NCI-H2107 treated with DMSO at 0.1 percent for 48 hours (cell line): ENCODE data around the gene LRRC4C.

Experiments used
- DNase-seq: peaks from one replicate; lab custom pipeline; 2025; ENCODE audit not compliant: unreplicated experiment; lab: John Stamatoyannopoulos, UW

Gene LRRC4C

DNA sequence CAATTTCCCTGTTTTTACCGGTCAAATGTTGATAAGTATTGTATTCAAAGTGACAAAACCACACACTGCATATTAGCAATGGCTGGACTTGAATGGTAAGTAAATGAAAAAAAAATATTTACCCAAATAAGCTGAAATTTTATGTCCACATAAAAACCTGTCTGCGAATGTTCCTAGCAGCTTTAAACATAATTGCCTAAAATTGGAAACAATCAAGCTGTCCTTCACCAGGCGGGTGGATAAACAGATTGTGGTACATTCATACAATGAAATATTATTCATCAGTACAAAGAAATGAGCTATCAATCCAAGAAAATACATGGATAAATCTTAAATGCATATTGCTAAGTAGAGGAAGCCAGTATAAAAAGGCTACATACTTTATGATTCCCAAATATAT, 1067.8 kb downstream of the LRRC4C start:
- DNase-seq: no peak

DNA sequence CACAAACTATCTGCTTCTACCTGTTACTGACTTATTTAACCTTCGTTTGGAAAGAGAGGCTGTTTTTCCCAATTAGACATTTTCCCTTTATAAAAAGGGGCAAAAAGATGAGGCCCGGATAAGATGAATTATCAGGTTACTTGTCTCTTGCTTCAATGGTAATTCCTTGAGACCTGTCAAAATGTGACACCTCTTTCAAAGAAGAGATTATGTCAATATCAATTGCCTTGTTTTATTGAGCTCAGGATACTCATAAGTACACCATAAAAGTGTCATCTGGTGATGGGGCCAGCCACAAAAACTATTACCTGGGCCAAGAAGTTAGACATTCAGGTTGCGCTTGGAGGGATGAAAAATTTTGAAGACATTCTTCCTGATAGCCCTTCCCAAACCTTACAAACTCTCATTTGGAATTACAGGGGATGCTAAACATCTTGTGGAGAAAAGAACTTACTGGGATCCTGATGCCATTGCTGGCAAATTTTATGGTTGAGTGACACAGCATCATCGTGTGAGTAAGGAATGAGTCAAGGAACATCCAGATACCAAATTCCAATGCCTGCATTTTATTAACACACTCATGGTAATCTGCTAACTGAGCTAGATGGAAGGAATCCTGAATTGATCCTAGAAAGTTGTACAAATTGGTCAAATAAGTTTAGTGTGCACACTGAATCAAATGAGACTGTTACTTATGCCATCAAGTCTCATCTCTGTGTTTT, 1071.2 kb downstream of the LRRC4C start:
- no peak for DNase-seq

DNA sequence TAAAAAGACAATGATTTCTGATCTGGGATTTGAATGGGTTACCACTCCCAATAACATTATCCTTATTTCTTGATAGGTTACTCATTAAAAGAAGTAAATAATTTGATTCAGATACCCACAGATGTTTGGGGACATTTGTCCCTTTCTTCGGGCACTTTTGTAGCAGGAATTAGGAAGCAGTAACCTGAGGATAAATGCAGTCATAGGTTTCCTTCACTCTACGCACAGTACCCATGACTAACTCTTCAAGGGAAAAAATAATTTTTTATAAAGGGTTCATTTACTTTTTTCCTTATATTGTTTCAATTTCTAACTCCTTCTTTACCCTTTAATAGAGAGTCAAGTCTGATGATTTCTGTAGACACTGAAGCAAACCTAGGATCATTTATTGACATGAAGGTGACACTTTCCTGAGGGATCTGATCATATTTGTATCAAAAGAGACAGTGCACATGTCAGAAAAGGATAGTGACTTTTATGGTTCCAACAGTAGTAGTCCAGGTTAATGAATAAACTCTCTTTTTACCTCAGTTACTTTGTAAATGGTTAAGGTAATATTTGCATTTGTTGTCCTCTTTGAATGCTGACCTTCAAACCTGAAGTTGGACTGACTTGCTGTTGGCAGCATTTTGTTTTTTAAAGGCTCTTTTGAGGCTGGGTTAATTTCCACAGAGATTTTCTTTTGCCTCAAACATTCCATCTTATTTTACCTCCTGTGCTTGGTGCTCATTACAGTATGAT, 1072.0 kb downstream of the LRRC4C start:
- DNase-seq: no peak

DNA sequence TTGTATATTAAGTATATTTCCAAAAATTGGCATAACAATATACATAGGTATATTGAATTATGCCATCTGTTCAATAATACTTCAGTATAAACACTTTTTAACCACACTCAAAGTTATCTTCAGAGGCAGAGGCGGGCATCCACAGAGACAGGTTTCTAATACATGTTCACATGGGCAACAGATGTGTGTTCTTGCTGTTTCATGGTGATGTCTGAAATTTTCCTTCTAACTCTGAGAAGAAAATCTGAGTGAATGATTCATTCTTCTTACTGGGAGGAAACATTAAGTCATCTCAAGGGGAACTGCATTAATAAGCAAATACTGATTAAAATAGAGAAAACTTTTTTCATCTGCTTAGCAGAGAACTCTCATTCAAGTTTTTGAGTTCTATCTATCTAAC, 1074.5 kb downstream of the LRRC4C start:
- DNase-seq: no peak

DNA sequence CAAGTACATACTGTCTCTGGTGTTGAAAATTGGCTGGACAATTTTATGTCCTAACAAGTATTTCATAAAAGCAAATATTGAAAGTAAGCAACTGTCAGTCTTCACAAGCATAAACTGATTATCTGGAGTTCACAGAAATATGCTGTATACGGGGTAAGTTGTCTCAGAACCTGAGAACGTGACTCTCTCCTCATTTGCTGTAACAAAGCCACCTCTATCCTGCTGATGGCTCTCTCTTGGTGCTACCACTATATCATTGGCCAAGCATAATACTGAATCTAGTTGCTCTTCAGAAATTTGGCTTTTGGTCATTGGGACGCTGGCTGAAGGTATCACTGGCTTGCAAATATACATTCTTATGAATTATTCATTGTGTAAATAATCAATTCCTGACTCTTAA, 1078.0 kb downstream of the LRRC4C start:
- no peak for DNase-seq

DNA sequence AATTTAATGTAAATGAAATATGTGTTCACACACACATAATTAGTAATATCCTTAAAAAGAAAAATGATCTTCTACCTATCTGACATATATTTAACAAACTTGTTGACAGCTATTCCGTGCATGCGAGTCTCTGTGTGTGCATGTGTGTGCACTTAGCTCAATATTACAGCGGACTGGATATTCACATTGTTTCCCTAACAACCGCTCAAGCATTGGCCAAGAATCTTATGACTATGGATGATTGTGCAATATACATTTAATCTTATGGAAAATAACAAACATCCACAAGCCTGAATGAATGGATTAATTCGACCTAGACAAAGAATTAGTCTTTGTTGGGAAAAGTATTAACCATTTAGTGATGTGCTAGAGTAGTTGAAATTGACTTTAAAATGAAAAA, 1078.6 kb downstream of the LRRC4C start:
- DNase-seq: no peak

DNA sequence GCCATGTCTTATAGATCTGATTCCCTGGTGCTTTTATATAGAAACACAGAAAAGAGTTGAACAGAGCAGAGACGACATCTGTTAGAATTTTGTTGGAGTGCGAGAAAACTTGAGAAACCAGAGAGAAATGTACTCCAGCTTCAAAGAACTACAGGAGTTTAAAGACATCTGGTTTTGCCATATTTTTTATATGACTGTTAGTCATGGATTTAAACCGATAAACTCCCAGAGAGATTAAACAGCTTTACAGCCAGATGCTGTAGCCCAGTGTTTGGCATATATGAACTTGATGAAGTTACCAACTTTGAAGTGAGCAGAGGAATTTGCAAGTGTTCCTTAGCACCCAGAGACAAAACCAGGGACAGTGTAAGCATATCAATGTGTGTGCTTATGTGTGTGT, 1083.1 kb downstream of the LRRC4C start:
- no peak for DNase-seq

DNA sequence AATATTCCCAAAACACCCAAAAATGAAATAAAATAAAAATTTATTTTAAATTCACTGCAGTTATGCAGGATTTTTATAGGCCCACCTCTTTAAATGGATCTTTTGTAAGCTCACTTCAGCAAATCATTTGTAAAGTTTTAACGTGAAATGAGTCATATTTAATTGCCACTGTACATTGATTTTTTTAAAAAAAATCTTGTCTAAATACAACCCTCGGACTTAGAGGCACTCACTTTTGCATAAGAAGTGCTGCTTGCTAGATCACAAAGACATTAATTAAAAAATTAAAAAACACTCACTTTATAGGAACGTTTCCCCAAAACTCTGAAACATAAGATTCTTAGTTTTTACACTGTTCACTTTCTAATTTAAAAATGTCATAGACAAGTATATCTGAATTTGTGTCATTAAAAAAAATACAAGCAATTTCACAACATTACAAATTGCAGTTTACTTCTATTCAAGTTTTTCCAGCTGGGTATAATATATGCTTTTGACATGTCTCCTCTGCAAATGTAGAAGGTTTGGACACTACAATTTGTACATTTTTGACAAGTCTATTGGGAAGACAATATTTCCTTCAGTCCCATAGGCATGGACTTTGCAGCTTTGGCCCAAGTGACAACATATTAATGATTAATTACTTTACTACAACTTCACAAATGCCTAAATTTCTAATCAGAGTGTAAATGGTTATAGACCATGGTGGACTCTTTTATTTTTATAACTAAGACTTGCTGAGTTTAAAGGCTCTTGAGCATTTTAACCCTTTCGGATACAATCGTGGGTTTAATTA, 1088.4 kb downstream of the LRRC4C start:
- no peak for DNase-seq

DNA sequence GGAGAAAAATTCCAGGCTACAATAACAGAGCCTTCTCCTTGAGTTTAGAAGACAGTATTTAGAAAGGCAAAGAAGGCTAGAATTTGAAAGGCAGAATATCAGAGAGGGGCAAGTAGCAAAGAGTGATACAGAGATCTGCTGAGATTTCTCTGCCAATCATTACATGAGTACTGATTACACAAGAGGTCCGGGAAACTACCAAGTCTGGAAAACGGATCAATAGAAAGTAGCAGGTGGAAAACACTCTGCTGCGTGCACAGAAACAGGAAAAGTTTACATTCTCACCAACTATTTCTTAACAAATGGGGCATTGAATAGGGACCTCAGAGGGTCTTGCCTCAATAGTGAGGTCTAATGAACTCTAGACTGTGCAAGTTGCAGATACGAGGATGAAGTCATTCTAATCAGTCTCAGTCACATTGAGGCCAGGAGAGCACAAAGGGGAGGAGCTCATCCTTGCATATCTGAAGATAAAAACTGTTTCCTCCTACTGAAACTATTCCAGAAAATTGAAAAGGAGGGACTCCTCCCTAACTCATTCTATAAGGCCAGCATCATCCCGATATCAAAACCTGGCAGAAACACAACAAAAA, 1099.2 kb downstream of the LRRC4C start:
- DNase-seq: no peak

DNA sequence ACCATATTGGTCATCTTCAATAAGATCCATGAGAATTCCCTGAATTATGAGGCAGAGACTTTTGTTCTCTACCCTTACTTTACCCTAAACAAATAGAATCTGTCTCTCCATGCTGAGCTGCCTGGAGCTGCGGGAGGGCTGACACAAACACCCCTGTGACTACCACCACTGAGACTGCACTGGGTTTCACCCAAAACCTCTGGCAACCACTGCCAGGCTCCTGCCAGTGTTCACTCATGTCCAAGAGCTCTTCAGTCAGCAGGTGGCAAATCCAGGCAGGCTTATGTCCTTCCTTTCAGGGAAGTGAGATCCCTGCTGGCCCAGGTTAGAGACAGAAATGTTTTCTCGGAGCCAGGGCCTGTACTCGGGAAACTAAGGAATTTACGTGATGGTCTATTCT, 1105.3 kb downstream of the LRRC4C start:
- DNase-seq: no peak

DNA sequence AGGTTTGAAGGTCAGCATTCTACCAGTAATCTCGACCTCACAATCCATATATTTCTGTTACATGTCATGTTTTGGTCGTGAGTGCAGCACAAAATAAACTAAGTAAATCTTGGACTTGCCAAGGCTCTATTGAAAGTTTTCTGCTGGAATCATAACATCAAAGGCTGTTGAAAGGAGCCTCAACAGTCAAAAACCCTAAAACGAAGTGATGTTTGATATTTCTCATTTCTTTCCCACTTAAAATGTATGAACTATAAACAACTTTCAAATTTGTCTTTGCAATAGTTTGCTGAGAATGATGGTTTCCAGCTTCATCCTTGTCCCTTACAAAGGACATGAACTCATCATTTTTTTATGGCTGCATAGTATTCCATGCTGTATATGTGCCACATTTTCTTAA, 1118.5 kb downstream of the LRRC4C start:
- no peak for DNase-seq

DNA sequence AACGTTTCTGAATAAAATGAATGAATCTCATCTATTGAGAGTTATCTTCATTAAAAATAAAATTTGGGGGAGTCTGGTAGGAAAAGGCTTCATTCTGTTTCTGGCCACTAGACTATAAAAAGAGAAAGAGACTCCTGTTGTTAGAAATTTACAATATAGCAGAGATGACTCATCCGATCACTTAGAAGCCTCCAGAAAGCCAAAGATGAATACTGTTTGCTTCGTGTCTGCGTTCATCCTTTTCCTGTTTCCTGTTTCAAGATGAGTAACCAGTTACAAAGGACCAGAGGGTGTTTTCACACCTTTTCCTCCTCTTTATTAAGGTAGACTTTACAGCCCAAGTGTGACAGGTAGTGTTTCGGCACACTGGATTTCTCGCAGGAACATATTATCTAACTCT, 1120.7 kb downstream of the LRRC4C start:
- DNase-seq: no peak

DNA sequence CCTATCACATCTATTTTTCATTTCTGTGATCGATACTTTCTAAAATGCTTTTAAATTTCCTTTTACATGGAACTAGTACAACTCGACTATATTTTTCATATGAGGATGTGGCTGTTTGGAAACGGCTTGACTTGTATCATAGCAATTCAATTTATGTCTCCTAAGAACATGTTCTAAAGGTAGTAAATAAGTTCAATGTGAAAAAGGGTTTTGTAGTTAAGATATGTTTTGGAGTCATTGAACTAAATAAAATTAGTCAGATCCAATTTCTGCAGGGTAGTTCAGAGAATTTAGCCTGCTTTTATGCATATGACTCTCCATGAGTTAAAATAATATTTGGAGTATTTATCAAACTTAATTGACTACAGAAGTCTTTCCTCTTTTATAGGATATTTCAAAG, 1121.4 kb downstream of the LRRC4C start:
- DNase-seq: no peak

DNA sequence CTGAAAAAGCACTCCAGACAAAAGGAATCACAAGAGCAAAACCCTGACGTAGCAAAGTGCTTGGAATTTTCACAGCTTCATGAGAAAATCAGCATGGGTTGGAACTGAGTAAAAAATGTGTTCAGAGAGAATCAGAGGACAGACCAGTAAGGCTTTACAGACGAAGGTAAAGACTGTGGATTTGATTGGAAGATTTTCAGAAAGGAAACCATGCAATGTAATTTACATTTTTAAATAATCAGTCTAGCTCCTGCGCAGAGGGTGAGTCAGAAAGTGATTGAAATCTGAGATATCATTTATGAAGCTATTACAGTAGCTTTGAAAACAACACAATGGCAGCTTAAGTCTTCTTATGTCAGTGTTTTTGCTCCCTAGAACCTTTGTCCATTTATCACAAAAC, 1122.3 kb downstream of the LRRC4C start:
- no peak for DNase-seq

DNA sequence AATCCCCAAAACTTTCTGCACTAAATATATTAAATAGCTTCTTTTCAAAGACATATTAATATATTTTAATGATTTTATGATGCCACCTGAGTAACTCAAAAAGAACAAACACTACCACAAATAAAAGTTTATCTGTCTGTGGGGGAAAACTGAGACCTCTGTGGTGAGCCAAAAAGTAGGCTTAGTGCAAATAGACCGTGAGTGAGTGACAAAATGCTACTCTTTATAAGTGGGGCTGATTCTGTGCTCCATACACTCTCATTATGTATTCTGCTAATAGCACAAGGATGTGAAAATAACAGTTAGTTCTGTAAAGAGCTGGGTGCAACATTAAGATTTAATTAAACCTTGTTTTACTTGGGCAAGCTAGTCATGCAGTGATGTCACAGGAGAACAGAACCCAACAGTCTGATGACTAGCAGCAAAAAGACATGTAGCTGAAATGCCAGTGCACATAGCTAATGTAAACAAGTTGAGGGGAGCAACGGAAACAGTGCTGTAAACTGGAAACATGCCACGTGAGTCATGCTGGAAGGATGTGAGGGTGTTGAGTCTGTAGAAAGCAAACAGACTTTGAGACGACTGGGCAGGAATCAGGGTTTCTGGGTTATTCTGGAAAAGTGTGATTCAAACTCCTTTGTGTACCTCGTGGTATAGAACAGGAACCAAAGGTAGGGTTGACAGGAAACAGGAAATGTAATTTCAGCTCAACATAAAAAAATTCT, 1130.4 kb downstream of the LRRC4C start:
- no peak for DNase-seq

DNA sequence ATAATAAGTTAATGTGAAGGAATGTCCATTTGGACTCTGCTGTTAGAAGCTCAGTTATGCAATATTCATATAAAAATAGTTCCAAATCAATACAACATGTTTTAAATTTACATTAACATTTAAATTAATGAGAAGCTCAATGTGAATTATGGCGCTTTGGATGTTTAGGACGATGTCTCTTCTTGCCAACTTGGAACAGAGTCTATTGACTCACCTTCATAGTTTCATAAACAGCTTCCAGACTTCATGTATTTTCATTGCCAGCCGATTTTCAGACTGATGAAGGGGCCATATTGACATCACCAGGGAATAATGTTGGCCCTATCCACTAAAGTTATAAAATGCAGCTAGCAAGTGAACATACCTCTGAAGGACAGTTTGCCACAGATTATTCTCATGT, 1136.2 kb downstream of the LRRC4C start:
- no peak for DNase-seq

DNA sequence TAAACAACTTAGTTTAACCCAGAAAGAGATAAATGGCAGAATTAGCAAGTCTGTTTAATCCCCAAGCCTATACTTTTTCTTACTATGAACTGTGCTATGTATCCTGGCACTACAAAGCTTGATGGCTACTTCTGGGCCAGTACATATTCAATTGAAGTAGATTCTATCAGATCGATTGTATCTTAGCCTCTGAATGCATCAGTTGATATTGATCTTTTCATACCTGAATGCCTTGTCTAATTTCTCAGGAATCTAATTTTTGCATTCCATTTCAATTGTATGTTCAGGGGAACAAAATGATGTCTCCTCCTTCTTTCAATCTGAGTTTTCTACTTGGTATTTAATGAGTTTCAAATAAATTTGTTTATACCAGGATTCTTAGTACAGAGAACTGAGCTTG, 1137.9 kb downstream of the LRRC4C start:
- DNase-seq: no peak

DNA sequence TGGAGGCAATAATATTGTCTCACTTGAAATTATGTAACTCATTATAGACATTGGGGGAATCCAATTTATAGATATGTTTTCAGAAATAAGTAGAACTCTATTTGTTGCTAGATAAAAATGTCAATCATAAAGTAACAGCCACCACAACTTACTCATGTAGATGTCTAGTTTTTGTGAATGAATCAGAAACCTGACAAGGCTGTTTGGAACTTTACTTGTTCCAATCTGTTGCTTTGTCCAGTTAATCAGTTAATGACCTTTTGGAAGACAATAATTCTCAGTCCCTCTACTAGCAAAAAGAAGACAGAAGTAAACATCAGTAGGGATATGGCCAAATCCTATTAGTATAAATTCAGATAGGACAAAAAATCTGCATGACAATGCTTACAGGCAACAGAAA, 1143.3 kb downstream of the LRRC4C start:
- no peak for DNase-seq

DNA sequence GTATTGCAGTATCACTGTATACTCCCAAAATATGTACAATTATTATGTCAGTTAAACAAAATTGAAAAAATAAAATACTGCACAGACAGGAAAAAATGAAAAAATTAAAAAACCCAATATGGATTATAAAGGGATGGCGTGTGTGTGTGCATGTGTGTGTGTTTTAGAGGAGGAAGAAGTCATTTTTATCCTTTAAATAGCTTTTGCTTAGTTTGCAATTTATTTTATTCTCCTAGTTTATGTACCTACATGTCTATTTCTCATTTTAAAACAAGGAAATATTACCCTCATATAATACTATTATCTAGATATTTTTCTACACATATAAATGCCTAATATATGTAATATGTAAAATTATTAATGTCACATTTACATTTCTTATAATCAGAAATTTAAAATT, 1144.3 kb downstream of the LRRC4C start:
- no peak for DNase-seq

DNA sequence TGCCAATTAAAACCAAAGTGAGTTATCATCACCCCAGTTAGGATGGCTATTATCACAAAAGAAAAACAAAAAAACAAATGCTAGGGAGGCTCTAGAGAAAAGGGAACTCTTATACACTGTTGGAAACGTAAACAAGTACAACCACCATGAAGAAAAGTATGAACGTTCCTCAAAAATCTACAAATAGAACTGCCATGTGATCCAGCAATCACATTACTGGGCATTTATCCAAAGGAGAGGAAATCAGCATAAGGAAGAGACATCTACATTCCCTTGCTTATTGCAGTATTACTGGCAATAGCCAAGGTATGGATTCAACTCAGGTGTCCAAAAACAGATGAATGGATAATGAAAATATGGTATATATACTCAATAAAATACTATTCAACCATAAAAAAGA, 1145.1 kb downstream of the LRRC4C start:
- DNase-seq: no peak

DNA sequence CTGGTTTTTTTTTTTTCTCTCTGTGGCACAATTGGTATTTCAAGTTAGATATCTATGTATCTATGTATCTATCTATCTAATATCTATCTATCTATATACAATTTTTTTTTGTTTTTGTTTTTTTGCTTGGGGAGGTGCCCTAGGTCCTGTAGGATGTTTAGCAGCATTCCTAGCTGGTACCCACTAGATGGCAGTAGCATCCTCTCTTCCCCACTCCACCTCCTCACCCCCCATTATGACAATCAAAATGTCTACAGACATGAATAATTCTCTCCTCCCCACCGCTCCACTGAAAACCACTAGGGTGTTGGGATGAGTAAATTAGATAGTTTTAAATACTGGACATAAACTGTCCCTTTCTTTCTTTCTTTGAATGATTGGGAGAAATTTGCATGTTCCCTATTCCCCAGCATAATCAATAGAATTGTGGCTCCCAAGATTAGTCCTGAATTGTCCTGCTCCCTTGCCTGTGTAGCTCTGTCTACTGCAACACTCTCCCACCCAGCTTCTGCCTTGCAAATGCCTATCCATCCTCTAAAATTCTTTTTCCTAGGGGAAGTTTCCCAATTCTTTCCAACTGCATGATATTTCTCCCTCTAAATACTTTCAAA, 1152.4 kb downstream of the LRRC4C start:
- no peak for DNase-seq
